ENCODE results near the gene OCRL. TPM values are rescaled to one million over a fixed set of nuclear protein-coding genes. Genes with fewer than 3 reads are reported as not detected.
"Not testable (repeated sequence)": the region's sequence is repeated elsewhere in the genome, so short reads cannot be mapped to it uniquely, and the experiment has no call there.

The OCRL gene
- total and polyA plus RNA-seq, 2 donors (not counting 1 experiment from before 2014, with no cell fraction given) = 23.0 to 32.1 TPM

DNA sequence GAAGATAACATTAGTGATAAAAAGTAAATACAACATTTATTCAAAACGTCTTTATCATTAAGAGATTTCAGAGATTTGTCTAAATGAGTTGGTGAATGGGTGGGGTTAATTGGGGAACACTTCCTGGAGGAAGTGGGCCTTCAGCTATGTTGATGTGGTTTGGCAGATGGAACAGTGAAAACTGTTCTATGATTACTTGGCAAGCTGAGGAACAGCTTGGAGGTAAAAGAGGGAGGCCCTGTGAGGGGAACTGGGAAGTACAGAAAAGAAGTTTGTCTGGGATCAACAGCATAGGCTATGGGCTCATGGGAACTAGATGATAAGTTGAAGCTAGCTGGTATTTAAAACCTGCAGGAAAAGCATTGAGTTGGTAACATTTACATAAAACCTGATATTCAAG lies 26.0 kb downstream of the OCRL start:
- no peaks in the 10 kb centered on the region for H4K20me1 ChIP-seq (ENCODE audit: control insufficient read depth, extremely low read depth, insufficient read depth, low read length)
- TF ChIP-seq EZH2 (IDR thresholded peaks at IDR 0.05; ENCODE audit: low read length, missing control alignments) = no peak
- TF ChIP-seq, protein P1, sequence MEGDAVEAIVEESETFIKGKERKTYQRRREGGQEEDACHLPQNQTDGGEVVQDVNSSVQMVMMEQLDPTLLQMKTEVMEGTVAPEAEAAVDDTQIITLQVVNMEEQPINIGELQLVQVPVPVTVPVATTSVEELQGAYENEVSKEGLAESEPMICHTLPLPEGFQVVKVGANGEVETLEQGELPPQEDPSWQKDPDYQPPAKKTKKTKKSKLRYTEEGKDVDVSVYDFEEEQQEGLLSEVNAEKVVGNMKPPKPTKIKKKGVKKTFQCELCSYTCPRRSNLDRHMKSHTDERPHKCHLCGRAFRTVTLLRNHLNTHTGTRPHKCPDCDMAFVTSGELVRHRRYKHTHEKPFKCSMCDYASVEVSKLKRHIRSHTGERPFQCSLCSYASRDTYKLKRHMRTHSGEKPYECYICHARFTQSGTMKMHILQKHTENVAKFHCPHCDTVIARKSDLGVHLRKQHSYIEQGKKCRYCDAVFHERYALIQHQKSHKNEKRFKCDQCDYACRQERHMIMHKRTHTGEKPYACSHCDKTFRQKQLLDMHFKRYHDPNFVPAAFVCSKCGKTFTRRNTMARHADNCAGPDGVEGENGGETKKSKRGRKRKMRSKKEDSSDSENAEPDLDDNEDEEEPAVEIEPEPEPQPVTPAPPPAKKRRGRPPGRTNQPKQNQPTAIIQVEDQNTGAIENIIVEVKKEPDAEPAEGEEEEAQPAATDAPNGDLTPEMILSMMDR (conservative IDR thresholded peaks at IDR 0.05 in 1 of 2, IDR thresholded peaks at IDR 0.05 in 1 of 2; ENCODE audit: low read depth in 1 of 2, low read length in 2 of 2) = no peak
- H3K27me3 ChIP-seq (ENCODE audit: control insufficient read depth, insufficient read depth, low read length) = no peaks in the 10 kb centered on the region
- H3K9ac ChIP-seq (ENCODE audit: insufficient read depth, low read length) = no peak overlapping the region
- no peak overlapping the region for H3K4me3 ChIP-seq (replicated peaks in 1 of 4; ENCODE audit: control extremely low read depth in 1 of 4, insufficient read depth in 1 of 4, low read depth in 3 of 4, low read length in 4 of 4)
- H3K79me2 ChIP-seq (ENCODE audit: control insufficient read depth, insufficient read depth, low read length) = no peaks in the 10 kb centered on the region
- peak; percentile 12 to 77 for DNase-seq (ENCODE audit: low read depth in 2 of 2)
- H3K4me1 ChIP-seq (ENCODE audit: control insufficient read depth, extremely low read depth, insufficient read depth, low read length) = no peaks in the 10 kb centered on the region
- H2AFZ ChIP-seq (ENCODE audit: low read length) = no peak overlapping the region
- H3K27ac ChIP-seq (ENCODE audit: insufficient read depth, low read length) = no peak overlapping the region
- H3K4me2 ChIP-seq (ENCODE audit: extremely low read depth, insufficient read depth, low read length) = no peak overlapping the region
- H3K9me3 ChIP-seq (ENCODE audit: control insufficient read depth, insufficient read depth, low read depth, low read length) = no peaks in the 10 kb centered on the region
- no peaks in the 10 kb centered on the region for H3K36me3 ChIP-seq (ENCODE audit: control insufficient read depth, insufficient read depth, low read length)

DNA sequence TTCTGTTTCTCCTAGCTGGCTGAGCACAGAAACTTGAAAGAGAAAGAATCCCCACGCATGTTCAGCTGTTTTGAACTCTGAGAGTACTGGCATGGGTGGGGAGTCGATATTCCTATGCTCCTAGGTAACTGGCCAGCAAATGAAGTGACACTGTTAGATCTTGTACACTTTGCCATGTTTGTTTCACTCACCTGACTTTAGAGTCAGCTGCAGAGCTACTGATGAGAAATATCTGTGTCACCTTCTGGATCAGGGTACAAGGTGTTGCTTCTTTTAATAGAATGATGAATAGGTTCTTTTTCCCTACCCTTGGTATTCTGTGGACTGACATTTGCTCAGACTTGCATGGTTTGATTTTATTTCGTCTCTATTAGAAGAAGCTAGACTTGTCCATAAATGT lies 28.3 kb downstream of the OCRL start:
- Histone ChIP-seq H3K79me2 (ENCODE audit: control insufficient read depth, insufficient read depth, low read length) (no peaks in the 10 kb centered on the region), H3K4me2 (ENCODE audit: extremely low read depth, insufficient read depth, low read length) (no peak overlapping the region), H3K36me3 (ENCODE audit: control insufficient read depth, insufficient read depth, low read length) (no peaks in the 10 kb centered on the region), H3K9ac (ENCODE audit: insufficient read depth, low read length) (no peak overlapping the region), H2AFZ (ENCODE audit: low read length) (no peak overlapping the region), H3K27ac (ENCODE audit: insufficient read depth, low read length) (no peak overlapping the region), H3K4me1 (ENCODE audit: control insufficient read depth, extremely low read depth, insufficient read depth, low read length) (no peaks in the 10 kb centered on the region), H3K4me3 (replicated peaks in 1 of 4; ENCODE audit: control extremely low read depth in 1 of 4, insufficient read depth in 1 of 4, low read depth in 3 of 4, low read length in 4 of 4) (no peak overlapping the region), H3K9me3 (ENCODE audit: control insufficient read depth, insufficient read depth, low read depth, low read length) (no peaks in the 10 kb centered on the region), H4K20me1 (ENCODE audit: control insufficient read depth, extremely low read depth, insufficient read depth, low read length) (no peaks in the 10 kb centered on the region), H3K27me3 (ENCODE audit: control insufficient read depth, insufficient read depth, low read length) (no peaks in the 10 kb centered on the region)
- DNase-seq (ENCODE audit: low read depth in 2 of 2) = no peak
- TF ChIP-seq EZH2 (IDR thresholded peaks at IDR 0.05; ENCODE audit: low read length, missing control alignments) = no peak
- TF ChIP-seq, protein P1 (conservative IDR thresholded peaks at IDR 0.05 in 1 of 2, IDR thresholded peaks at IDR 0.05 in 1 of 2; ENCODE audit: low read depth in 1 of 2, low read length in 2 of 2) = no peak

DNA sequence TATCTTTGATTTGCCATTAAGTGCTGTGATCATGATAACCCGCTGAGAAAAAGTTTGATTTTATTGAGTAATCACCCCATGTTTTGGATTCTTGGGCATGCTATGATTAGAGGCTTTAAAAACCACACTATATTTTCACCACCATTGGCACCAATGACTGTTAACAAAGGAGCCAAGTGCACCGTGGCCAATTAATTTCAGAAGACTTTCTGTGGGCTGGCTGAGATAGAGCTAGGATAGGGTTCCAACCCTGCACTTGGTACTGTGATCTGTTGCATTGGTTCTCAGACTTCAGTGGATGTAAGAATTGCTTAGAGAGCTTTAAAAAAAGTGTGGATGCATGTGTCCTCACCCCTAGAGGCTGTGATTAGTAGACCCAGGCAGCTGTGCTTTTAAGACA lies 32.4 kb downstream of the OCRL start:
- Histone ChIP-seq H3K36me3 (ENCODE audit: control insufficient read depth, insufficient read depth, low read length) (peaks cover 2% of the 10 kb centered on the region), H3K9me3 (ENCODE audit: control insufficient read depth, insufficient read depth, low read depth, low read length) (no peaks in the 10 kb centered on the region), H3K9ac (ENCODE audit: insufficient read depth, low read length) (no peak overlapping the region), H3K79me2 (ENCODE audit: control insufficient read depth, insufficient read depth, low read length) (no peaks in the 10 kb centered on the region), H3K27me3 (ENCODE audit: control insufficient read depth, insufficient read depth, low read length) (no peaks in the 10 kb centered on the region), H3K27ac (ENCODE audit: insufficient read depth, low read length) (no peak overlapping the region), H3K4me2 (ENCODE audit: extremely low read depth, insufficient read depth, low read length) (no peak overlapping the region), H2AFZ (ENCODE audit: low read length) (no peak overlapping the region), H4K20me1 (ENCODE audit: control insufficient read depth, extremely low read depth, insufficient read depth, low read length) (no peaks in the 10 kb centered on the region), H3K4me3 (replicated peaks in 1 of 4; ENCODE audit: control extremely low read depth in 1 of 4, insufficient read depth in 1 of 4, low read depth in 3 of 4, low read length in 4 of 4) (no peak overlapping the region), H3K4me1 (ENCODE audit: control insufficient read depth, extremely low read depth, insufficient read depth, low read length) (no peaks in the 10 kb centered on the region)
- TF ChIP-seq, protein P1 (conservative IDR thresholded peaks at IDR 0.05 in 1 of 2, IDR thresholded peaks at IDR 0.05 in 1 of 2; ENCODE audit: low read depth in 1 of 2, low read length in 2 of 2) = no peak
- no peak for TF ChIP-seq EZH2 (IDR thresholded peaks at IDR 0.05; ENCODE audit: low read length, missing control alignments)
- DNase-seq (ENCODE audit: low read depth in 2 of 2) = peak in 1 of 2 donors; percentile 13

DNA sequence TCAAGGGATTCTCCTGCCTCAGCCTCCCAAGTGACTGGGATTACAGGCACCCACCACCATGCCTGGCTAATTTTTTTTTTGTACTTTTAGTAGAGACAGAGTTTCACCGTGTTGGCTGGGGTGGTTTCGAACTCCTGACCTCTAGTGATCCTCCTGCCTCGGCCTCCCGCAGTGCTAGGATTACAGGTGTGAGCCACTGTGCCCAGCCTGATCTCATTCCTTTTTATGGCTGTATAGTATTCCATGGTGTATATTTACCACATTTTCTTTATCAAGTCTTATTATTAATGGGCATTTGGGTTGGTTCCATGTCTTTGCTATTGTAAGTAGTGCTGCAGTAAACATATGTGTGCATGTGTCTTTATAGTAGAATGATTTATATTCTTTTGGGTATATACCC lies 33.6 kb downstream of the OCRL start:
- not testable (repeated sequence) for H3K9me3 ChIP-seq (ENCODE audit: control insufficient read depth, insufficient read depth, low read depth, low read length); H3K4me2 ChIP-seq (ENCODE audit: extremely low read depth, insufficient read depth, low read length); H3K9ac ChIP-seq (ENCODE audit: insufficient read depth, low read length)

More for the DNA sequence above, 33.6 kb downstream of the OCRL start:
- not testable (repeated sequence) for H2AFZ ChIP-seq (ENCODE audit: low read length); H3K4me1 ChIP-seq (ENCODE audit: control insufficient read depth, extremely low read depth, insufficient read depth, low read length); H3K36me3 ChIP-seq (ENCODE audit: control insufficient read depth, insufficient read depth, low read length); DNase-seq (ENCODE audit: low read depth in 2 of 2); H3K27ac ChIP-seq (ENCODE audit: insufficient read depth, low read length); H4K20me1 ChIP-seq (ENCODE audit: control insufficient read depth, extremely low read depth, insufficient read depth, low read length); H3K27me3 ChIP-seq (ENCODE audit: control insufficient read depth, insufficient read depth, low read length); H3K79me2 ChIP-seq (ENCODE audit: control insufficient read depth, insufficient read depth, low read length); H3K4me3 ChIP-seq (replicated peaks in 1 of 4; ENCODE audit: control extremely low read depth in 1 of 4, insufficient read depth in 1 of 4, low read depth in 3 of 4, low read length in 4 of 4)
